Right ventricle myocardium inferior (tissue), 1 donor: Measurements from ENCODE around the gene ZNF225. TPM values are rescaled to one million over a fixed set of nuclear protein-coding genes. Genes with fewer than 3 reads are reported as not detected.
"Not testable (repeated sequence)": the region's sequence is repeated elsewhere in the genome, so short reads cannot be mapped to it uniquely, and the experiment has no call there.

Experiments used
- ATAC-seq: fragments of 200-7000 bp; cut with Tn5 transposase; one replicate; pipeline ENCODE4 v1.9.1; 2020; ENCODE audit warnings: mild to moderate bottlenecking, moderate library complexity
- DNase-seq: peaks from one replicate; pipeline ENCODE4 v3.0.0; 2021; ENCODE audit errors: missing footprints
- intact Hi-C: fragments of 100-400 bp; cut with DNase I; formaldehyde crosslinking; loops from one replicate; pipeline ENCODE4 v1.11.0; 2022
- total RNA-seq: library from RNA; stranded (reverse); fragmentation: NEBNext Ultra II Directional; extraction: Animal tissue kit (Norgen Biotek cat#: 25700); gene quantifications from one replicate; pipeline ENCODE4 v1.2.1, GENCODE V29; 2021
- donor health status: DM: no; HTN: yes; CAD: no; lungs with severe emphysema.

Gene ZNF225
- total RNA-seq, 1 donor from 2014 or later: 3.0 TPM

DNA sequence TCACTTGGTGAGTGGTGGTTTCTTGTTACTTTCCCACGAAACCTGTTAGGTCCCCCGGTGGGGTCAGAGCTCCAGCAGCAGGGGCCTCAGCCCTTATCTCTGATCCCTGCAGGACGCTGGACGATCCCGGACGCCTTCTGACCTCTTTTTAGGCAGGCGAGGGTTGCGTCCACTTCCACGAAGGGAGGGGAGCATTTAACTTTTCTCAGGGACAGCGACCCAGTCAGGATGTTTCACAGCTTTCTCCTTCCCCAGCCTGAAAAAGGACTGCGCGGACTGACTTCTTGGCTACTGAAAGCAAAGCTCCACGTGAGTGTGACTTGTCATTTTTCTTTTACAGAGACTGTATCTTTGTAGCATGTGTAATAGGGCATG is 28.8 kb downstream of the ZNF225 start:
- ATAC-seq (peak; percentile 24), DNase-seq (no peak)
- intact Hi-C loops: no loop called here

DNA sequence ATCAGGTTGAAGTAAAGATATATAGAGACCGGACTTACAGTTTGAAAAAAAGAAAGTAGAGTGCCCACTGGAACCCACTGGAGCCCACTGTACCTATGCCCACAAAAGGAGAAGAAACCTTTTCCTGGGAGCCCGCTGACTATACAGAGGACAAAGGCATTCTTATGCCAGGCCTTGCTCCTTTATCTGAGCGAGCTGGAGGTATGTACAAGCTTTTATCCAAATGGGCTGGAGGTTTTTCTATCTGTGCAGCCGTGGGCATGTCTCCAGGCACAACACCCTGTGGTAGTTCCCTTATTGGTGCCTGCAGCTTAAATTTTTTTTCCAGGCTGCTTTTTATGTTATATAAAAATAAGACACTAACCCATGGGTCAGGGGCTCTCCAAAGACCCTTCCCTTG is 36.6 kb downstream of the ZNF225 start:
- intact Hi-C loops: no loop called here
- peak; percentile 62 for ATAC-seq
- no peak for DNase-seq

DNA sequence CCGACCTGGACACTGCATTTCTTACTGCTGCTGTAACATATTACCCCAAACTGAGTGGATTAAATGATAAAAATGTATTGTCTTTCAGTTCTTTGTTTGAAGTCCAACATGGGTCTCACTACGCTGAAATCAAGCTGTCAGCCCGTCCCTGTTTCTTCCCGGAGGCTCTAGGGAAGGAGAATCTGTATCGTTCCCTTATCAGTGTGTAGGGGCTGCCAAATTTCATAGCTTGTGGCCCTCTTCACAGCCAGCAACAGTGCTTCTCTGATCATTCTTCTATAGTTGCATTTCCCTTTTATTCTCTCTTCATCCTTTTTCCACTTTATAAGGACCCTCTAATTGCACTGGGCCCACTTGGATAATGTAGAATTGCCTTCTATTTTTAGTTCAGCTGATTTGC is 38.3 kb downstream of the ZNF225 start:
- ATAC-seq (no peak), DNase-seq (no peak)
- intact Hi-C loops: no loop called here

DNA sequence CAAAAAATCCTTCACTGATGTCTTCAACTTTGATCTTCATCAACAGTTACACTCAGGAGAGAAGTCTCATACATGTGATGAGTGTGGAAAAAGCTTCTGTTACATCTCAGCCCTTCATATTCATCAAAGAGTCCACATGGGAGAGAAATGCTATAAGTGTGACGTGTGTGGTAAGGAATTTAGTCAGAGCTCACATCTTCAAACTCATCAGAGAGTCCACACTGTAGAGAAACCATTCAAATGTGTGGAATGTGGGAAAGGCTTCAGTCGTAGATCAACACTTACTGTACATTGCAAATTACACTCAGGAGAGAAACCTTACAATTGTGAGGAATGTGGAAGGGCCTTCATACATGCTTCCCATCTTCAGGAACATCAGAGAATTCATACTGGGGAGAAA is 43.3 kb downstream of the ZNF225 start:
- DNase-seq: no peak
- intact Hi-C loops: no loop called here
- ATAC-seq: no peak

DNA sequence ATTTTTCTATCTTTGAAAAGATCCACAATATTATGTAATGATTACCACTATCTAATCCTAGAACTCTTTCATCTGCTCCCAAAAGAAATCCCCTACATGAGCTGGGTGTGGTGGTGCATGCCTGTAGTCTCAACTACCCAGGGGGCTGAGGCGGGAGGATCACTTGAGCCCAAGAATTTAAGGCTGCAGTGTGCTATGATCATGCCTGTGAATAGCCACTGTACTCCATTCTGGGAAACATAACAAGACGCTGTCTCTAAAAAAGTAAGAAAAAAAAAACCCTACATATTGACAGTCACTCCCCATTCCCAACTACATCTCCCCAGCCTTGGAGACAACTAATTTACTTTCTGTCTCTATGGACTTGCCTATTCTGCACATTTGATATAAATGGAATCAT is 50.6 kb downstream of the ZNF225 start:
- no peak for DNase-seq
- intact Hi-C loops: loop anchor here (2.0 kb wide), 2 partner anchors 43 to 51 kb away; partner anchors contain the start of gene ZNF225
- ATAC-seq: no peak

- intact Hi-C loops: loop anchor here (2.0 kb wide), 2 partner anchors 43 to 51 kb away; partner anchors contain the start of gene ZNF225
- no peak for DNase-seq
- no peak for ATAC-seq
Observed at GRCh38 chr19:44164327-44164672, 51.1 kb downstream of the ZNF225 start.

DNA sequence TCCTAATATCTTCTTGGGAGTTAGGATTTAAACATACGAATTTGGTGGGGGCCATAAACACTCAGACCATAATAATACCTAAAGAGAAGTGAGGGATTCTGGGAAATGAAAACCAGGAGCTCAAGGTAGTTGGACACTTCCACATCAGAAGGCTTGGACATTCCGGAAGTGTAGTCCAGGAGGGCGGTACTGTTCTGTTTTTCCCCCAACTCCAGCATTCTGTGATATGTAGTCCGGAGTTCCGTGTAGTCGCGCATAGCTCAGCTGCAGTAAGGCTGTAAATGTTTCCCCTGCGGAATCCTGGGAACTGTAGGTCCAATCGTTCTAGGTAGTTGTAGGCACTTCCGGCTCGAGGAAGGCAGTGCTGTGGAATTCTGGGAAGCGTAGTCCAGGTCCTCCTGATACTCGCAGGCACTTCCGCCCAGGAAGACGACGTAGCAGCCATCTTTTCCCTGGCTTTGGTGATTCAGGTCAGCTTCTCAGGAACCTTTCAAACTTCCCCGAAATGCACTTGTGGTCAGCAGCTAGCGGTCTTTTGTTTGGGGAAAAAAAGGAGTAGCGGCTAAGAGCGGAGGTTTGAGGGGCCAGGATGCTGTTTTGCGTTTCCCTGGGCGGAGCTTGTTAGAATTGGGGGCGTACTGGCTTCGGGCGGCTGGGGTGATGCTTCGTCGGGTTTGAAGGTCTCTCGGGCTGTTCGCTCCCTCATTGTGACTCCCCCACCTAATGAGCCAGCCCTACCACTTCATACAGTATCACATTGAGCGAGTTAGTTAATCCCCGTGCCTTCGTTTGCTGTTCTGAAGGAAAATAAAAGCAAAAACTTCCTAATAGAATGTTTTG is 51.7 kb downstream of the ZNF225 start, which contains the start of gene ZNF226:
Gene ZNF226, plus strand, starts transcription at position 428 of the 840 bp plus-strand sequence. CDS start 4,981 bp downstream, outside the sequence.
- intact Hi-C loops: loop anchor here (2.0 to 5.0 kb wide), 3 partner anchors 42 to 142 kb away; partner anchors contain the start of genes ZNF225 and ZNF235
- ATAC-seq (peak; percentile 99), DNase-seq (peak; percentile 89)

GRCh38 chr19:44170660-44171059 is 57.5 kb downstream of the ZNF225 start:
- ATAC-seq, intact Hi-C loops, DNase-seq: not testable (repeated sequence)

DNA sequence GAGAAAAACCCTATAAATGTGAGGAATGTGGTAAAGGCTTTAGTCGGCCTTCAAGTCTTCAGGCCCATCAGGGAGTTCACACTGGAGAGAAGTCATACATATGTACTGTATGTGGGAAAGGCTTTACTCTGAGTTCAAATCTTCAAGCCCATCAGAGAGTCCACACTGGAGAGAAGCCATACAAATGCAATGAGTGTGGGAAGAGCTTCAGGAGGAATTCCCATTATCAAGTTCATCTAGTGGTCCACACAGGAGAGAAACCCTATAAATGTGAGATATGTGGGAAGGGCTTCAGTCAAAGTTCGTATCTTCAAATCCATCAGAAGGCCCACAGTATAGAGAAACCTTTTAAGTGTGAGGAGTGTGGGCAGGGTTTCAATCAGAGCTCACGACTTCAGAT is 63.4 kb downstream of the ZNF225 start:
- DNase-seq: no peak
- no peak for ATAC-seq
- intact Hi-C loops: no loop called here

DNA sequence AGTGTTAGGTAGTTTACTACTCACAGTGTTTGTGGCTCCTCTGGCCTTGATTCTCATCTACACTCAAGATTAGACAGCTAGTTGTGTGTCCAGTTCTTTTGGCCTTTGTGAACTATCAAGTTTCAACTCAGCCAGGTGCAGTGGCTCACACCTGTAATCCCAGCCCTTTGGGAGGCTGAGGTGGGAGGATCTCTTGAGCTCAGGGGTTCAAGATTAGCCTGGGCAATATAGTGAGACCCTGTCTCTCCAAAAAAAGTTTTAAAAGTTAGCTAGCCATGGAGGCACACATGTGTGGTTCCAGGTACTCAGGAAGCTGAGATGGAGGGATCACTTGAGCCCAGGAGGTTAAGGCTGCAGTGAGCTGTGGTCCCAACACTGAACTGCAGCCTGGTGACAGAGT is 67.8 kb downstream of the ZNF225 start:
- DNase-seq (no peak), ATAC-seq (no peak)
- intact Hi-C loops: no loop called here

- no peak for ATAC-seq
- no peak for DNase-seq
- intact Hi-C loops: no loop called here
Observed at GRCh38 chr19:44182145-44182544, 68.9 kb downstream of the ZNF225 start.

Other genes starting within 250 kb of the ZNF225 start
- 7.6 TPM for gene ZNF404, start 229.4 kb upstream of the ZNF225 start, total RNA-seq
- 7.8 TPM for gene ZNF45, start 178.1 kb upstream of the ZNF225 start, total RNA-seq
- 3.9 TPM for gene ZNF221, start 162.2 kb upstream of the ZNF225 start, total RNA-seq
- gene ZNF155, start 129.2 kb upstream of the ZNF225 start, total RNA-seq: 7.6 TPM
- 2.1 TPM for gene ZNF230, start 110.4 kb upstream of the ZNF225 start, total RNA-seq
- 2.6 TPM for gene ZNF222, start 88.0 kb upstream of the ZNF225 start, total RNA-seq
- 2.4 TPM for gene ZNF223, start 61.4 kb upstream of the ZNF225 start, total RNA-seq
- gene ZNF284, start 41.2 kb upstream of the ZNF225 start, total RNA-seq: 1.7 TPM
- gene ZNF224, start 19.0 kb upstream of the ZNF225 start, total RNA-seq: 10.2 TPM
- 9.4 TPM for gene ZNF234, start 28.2 kb downstream of the ZNF225 start, total RNA-seq
- gene ZNF226, start 51.7 kb downstream of the ZNF225 start, total RNA-seq: 15.7 TPM
- gene ZNF227, start 99.1 kb downstream of the ZNF225 start, total RNA-seq: 13.1 TPM
- gene ZNF233, start 146.5 kb downstream of the ZNF225 start, total RNA-seq: 6.4 TPM
- gene ZNF235, start 191.6 kb downstream of the ZNF225 start, total RNA-seq: 4.2 TPM
- 3.9 TPM for gene ZNF112, start 243.3 kb downstream of the ZNF225 start, total RNA-seq